ENCODE results near the gene FAM120AOS.
A peak's percentile ranks its signal among the peaks of the same experiment; 100 is the strongest.
"Not testable (repeated sequence)": the region's sequence is repeated elsewhere in the genome, so short reads cannot be mapped to it uniquely, and the experiment has no call there.

The FAM120AOS gene

GRCh38 chr9:93466416-93467061, 13.2 kb upstream of the FAM120AOS start:
- no peak for DNase-seq

- no peak for DNase-seq
These were observed 12.5 kb upstream of the FAM120AOS start for GRCh38 chr9:93465855-93466254.

GRCh38 chr9:93464876-93465275, 11.5 kb upstream of the FAM120AOS start:
- DNase-seq: no peak

GRCh38 chr9:93464395-93464794, 11.0 kb upstream of the FAM120AOS start:
- no peak for DNase-seq

- no peak for DNase-seq
These were observed 10.4 kb upstream of the FAM120AOS start for GRCh38 chr9:93463638-93464248.

GRCh38 chr9:93461821-93462220, 8.4 kb upstream of the FAM120AOS start:
- DNase-seq: no peak

- DNase-seq: no peak
These were observed 8.0 kb upstream of the FAM120AOS start for GRCh38 chr9:93461414-93461743.

GRCh38 chr9:93460689-93461413, 7.5 kb upstream of the FAM120AOS start:
- DNase-seq: no peak

GRCh38 chr9:93459432-93459847, 6.1 kb upstream of the FAM120AOS start:
- DNase-seq: no peak

GRCh38 chr9:93458712-93459111, 5.3 kb upstream of the FAM120AOS start:
- no peak for DNase-seq

- no peak for DNase-seq
These were observed 3.6 kb upstream of the FAM120AOS start for GRCh38 chr9:93457006-93457405.

- DNase-seq: no peak
These were observed 3.1 kb upstream of the FAM120AOS start for GRCh38 chr9:93456504-93456903.

- DNase-seq: no peak
These were observed 2.6 kb upstream of the FAM120AOS start for GRCh38 chr9:93456022-93456421.

GRCh38 chr9:93452710-93453046, 703 bp downstream of the FAM120AOS start:
- no peak for DNase-seq

- peak; percentile 24 to 36 for DNase-seq
These were observed 1.3 kb downstream of the FAM120AOS start for GRCh38 chr9:93451849-93452709.

GRCh38 chr9:93450945-93451815, 2.2 kb downstream of the FAM120AOS start, which contains the start of gene FAM120A:
TSS of gene FAM120A (plus strand) at chr9:93451685. CDS start at chr9:93451916, 231 bp downstream.
- peak; percentile 68 to 69 for DNase-seq

- no peak for DNase-seq
These were observed 5.7 kb downstream of the FAM120AOS start for GRCh38 chr9:93447655-93448054.

GRCh38 chr9:93446073-93446472, 7.3 kb downstream of the FAM120AOS start:
- no peak for DNase-seq

GRCh38 chr9:93440896-93441580, 12.3 kb downstream of the FAM120AOS start:
- no peak for DNase-seq

- DNase-seq: not testable (repeated sequence)
These were observed 14.1 kb downstream of the FAM120AOS start for GRCh38 chr9:93439301-93439700.

- no peak for DNase-seq
These were observed 15.4 kb downstream of the FAM120AOS start for GRCh38 chr9:93437996-93438395.

All from activated CD4-positive, alpha-beta T cell treated with anti-CD3 and anti-CD28 coated beads, Interleukin-2, amount 50 U/mL, for 4 hours (primary cell).